MM.1S (cell line): ENCODE measurements around the gene ATXN3L.

Experiments
- DNase-seq: peaks from one replicate; pipeline ENCODE4 v3.0.0-alpha.2; 2015
- H2AFZ ChIP-seq: fragments of 300-600 bp; sonication (generic); 2 replicates; pipeline ENCODE4 v1.6.0; 2016; ENCODE audit warnings: antibody characterized with exemption, low read length
- H3F3A ChIP-seq: fragments of 300-600 bp; sonication (generic); 2 replicates; pipeline ENCODE4 v1.6.1; 2016; ENCODE audit warnings: mild to moderate bottlenecking, antibody characterized with exemption, low read length, moderate library complexity, mixed read lengths; ENCODE audit not compliant: insufficient read depth
- H3K27ac ChIP-seq: fragments of 300-600 bp; sonication (generic); 2 replicates; pipeline ENCODE4 v1.5.1; 2016; ENCODE audit warnings: mild to moderate bottlenecking, low read length
- H3K27me3 ChIP-seq: fragments of 300-600 bp; sonication (generic); replicated peaks from 2 replicates; pipeline ENCODE4 v1.6.0; 2016; ENCODE audit warnings: low read length; ENCODE audit not compliant: insufficient read depth
- H3K36me3 ChIP-seq: fragments of 300-600 bp; sonication (generic); replicated peaks from 2 replicates; pipeline ENCODE4 v1.6.1; 2016; ENCODE audit warnings: mild to moderate bottlenecking, low read length, mixed read lengths; ENCODE audit not compliant: insufficient read depth
- H3K4me1 ChIP-seq: fragments of 300-600 bp; sonication (generic); 2 replicates; pipeline ENCODE4 v1.6.1; 2016; ENCODE audit warnings: low read length, mixed read lengths
- H3K4me2 ChIP-seq: fragments of 300-600 bp; sonication (generic); 2 replicates; pipeline ENCODE4 v1.6.0; 2016; ENCODE audit warnings: low read depth, low read length
- H3K4me3 ChIP-seq: fragments of 300-600 bp; sonication (generic); 2 replicates; pipeline ENCODE4 v1.5.1; 2016; ENCODE audit warnings: low read length, mixed read lengths
- H3K79me2 ChIP-seq: fragments of 300-600 bp; sonication (generic); 2 replicates; pipeline ENCODE4 v1.6.1; 2016; ENCODE audit warnings: mixed run types, low read length, mixed read lengths
- H3K9ac ChIP-seq: fragments of 300-600 bp; sonication (generic); 2 replicates; pipeline ENCODE4 v1.6.1; 2016; ENCODE audit warnings: low read length, mixed read lengths
- H3K9me2 ChIP-seq: fragments of 300-600 bp; sonication (generic); replicated peaks from 2 replicates; pipeline ENCODE4 v1.6.1; 2016; ENCODE audit warnings: mild to moderate bottlenecking, low read length, mixed read lengths; ENCODE audit not compliant: insufficient read depth
- H3K9me3 ChIP-seq: fragments of 300-600 bp; sonication (generic); replicated peaks from 2 replicates; pipeline ENCODE4 v1.6.1; 2016; ENCODE audit warnings: mild to moderate bottlenecking, low read length, mixed read lengths; ENCODE audit not compliant: insufficient read depth
- H4K20me1 ChIP-seq: fragments of 300-600 bp; sonication (generic); 2 replicates; pipeline ENCODE4 v1.6.1; 2016; ENCODE audit warnings: mild to moderate bottlenecking, low read length, moderate library complexity, mixed read lengths; ENCODE audit not compliant: insufficient read depth
- CTCF ChIP-seq: fragments of 300-600 bp; sonication (generic); IDR thresholded peaks from 2 replicates; pipeline ENCODE4 v1.5.1; 2016; ENCODE audit warnings: antibody characterized with exemption, low read length, mixed read lengths
- EZH2 ChIP-seq: fragments of 300-600 bp; sonication (generic); optimal IDR thresholded peaks from 2 replicates; pipeline ENCODE3; 2017; ENCODE audit warnings: low read depth, mild to moderate bottlenecking, antibody characterized with exemption, low read length, mixed read lengths
- EZH2phosphoT487 ChIP-seq: fragments of 300-600 bp; sonication (generic); IDR thresholded peaks from 2 replicates; pipeline ENCODE4 v1.6.1; 2018; ENCODE audit warnings: antibody characterized with exemption, low read length

Gene ATXN3L

GRCh38 chrX:13288671-13289070 is 31.2 kb downstream of the ATXN3L start:
- H2AFZ ChIP-seq = no peak overlapping the region
- H3K4me3 ChIP-seq = no peak overlapping the region
- TF ChIP-seq CTCF (no peak), EZH2 (no peak), EZH2phosphoT487 (no peak)
- H3K36me3 ChIP-seq = no peaks in the 10 kb centered on the region
- H4K20me1 ChIP-seq = no peaks in the 10 kb centered on the region
- no peaks in the 10 kb centered on the region for H3K79me2 ChIP-seq
- no peak overlapping the region for H3K9ac ChIP-seq
- H3K4me2 ChIP-seq = no peak overlapping the region
- no peak overlapping the region for H3K27ac ChIP-seq
- peaks cover 19% of the 10 kb centered on the region for H3K4me1 ChIP-seq
- H3K9me3 ChIP-seq = no peaks in the 10 kb centered on the region
- no peaks in the 10 kb centered on the region for H3K27me3 ChIP-seq
- no peak for DNase-seq
- no peaks in the 10 kb centered on the region for H3K9me2 ChIP-seq
- H3F3A ChIP-seq = no peaks in the 10 kb centered on the region

- Histone ChIP-seq H3K4me3 (no peak overlapping the region), H3K4me2 (no peak overlapping the region)
These were observed 32.0 kb downstream of the ATXN3L start for GRCh38 chrX:13287816-13288215.

GRCh38 chrX:13285693-13286092 is 34.2 kb downstream of the ATXN3L start:
- H4K20me1 ChIP-seq = no peaks in the 10 kb centered on the region
- H3K27me3 ChIP-seq = no peaks in the 10 kb centered on the region
- DNase-seq = no peak
- no peak overlapping the region for H3K27ac ChIP-seq
- no peaks in the 10 kb centered on the region for H3K36me3 ChIP-seq
- H3K9me3 ChIP-seq = no peaks in the 10 kb centered on the region
- H3K4me2 ChIP-seq = no peak overlapping the region
- TF ChIP-seq EZH2 (no peak), EZH2phosphoT487 (no peak)
- peaks cover 27% of the 10 kb centered on the region for H3K4me1 ChIP-seq
- H3F3A ChIP-seq = no peaks in the 10 kb centered on the region
- no peaks in the 10 kb centered on the region for H3K9me2 ChIP-seq
- no peak overlapping the region for H3K9ac ChIP-seq
- H3K79me2 ChIP-seq = no peaks in the 10 kb centered on the region
- no peak overlapping the region for H2AFZ ChIP-seq
- no peak overlapping the region for H3K4me3 ChIP-seq

More at GRCh38 chrX:13287816-13288215, 32.0 kb downstream of the ATXN3L start:
- TF ChIP-seq CTCF = no peak
- no peak for TF ChIP-seq EZH2
- TF ChIP-seq EZH2phosphoT487 = no peak
- no peaks in the 10 kb centered on the region for H3K9me3 ChIP-seq
- H4K20me1 ChIP-seq = no peaks in the 10 kb centered on the region
- H3K9me2 ChIP-seq = no peaks in the 10 kb centered on the region
- no peak overlapping the region for H3K9ac ChIP-seq
- H2AFZ ChIP-seq = no peak overlapping the region
- H3K27ac ChIP-seq = no peak overlapping the region
- H3K36me3 ChIP-seq = no peaks in the 10 kb centered on the region
- no peaks in the 10 kb centered on the region for H3F3A ChIP-seq
- no peak for DNase-seq
- no peaks in the 10 kb centered on the region for H3K27me3 ChIP-seq
- H3K4me1 ChIP-seq = peaks cover 27% of the 10 kb centered on the region
- no peaks in the 10 kb centered on the region for H3K79me2 ChIP-seq

- DNase-seq = no peak
- Histone ChIP-seq H3F3A (no peaks in the 10 kb centered on the region), H3K9me3 (no peaks in the 10 kb centered on the region), H4K20me1 (no peaks in the 10 kb centered on the region), H3K4me1 (peaks cover 27% of the 10 kb centered on the region), H3K4me3 (no peak overlapping the region), H3K79me2 (no peaks in the 10 kb centered on the region), H3K27me3 (no peaks in the 10 kb centered on the region), H3K36me3 (no peaks in the 10 kb centered on the region), H3K27ac (no peak overlapping the region), H2AFZ (no peak overlapping the region), H3K4me2 (no peak overlapping the region), H3K9ac (no peak overlapping the region), H3K9me2 (no peaks in the 10 kb centered on the region)
- TF ChIP-seq EZH2phosphoT487 = no peak
- no peak for TF ChIP-seq CTCF
- no peak for TF ChIP-seq EZH2
These were observed 34.6 kb downstream of the ATXN3L start for GRCh38 chrX:13285229-13285628.
